Upper lobe of left lung (tissue), 4 donors: Measurements from ENCODE around the gene GATA3.

Experiments used
- EP300 ChIP-seq, 4 donors: sonication (generic); formaldehyde crosslinking; IDR thresholded peaks; one replicate each; pipeline ENCODE4 v1.5.1; 2017; ENCODE audit warnings: antibody characterized with exemption in 4 of 4, control low read depth in 2 of 4
- POLR2A ChIP-seq, 4 donors: fragments of 450-650 bp; IDR thresholded peaks; one replicate each; pipeline ENCODE4 v1.5.1; 2016 to 2017; ENCODE audit warnings: antibody characterized with exemption in 4 of 4, mild to moderate bottlenecking in 2 of 4
- POLR2AphosphoS5 ChIP-seq, 2 donors: sonication (generic); formaldehyde crosslinking; IDR thresholded peaks; one replicate each; pipeline ENCODE4 v1.5.1; 2017; ENCODE audit warnings: antibody characterized with exemption in 2 of 2
- TF ChIP-seq, protein P1 (sequence below), 6 experiments: fragments of 450-650 bp in 4 of 6; fragments of 200-600 bp in 2 of 6; sonication (generic) in 2 of 6; IDR thresholded peaks; one replicate each; pipeline ENCODE4 v1.5.1; 2016 to 2019; ENCODE audit warnings: antibody characterized with exemption in 6 of 6

DNA sequence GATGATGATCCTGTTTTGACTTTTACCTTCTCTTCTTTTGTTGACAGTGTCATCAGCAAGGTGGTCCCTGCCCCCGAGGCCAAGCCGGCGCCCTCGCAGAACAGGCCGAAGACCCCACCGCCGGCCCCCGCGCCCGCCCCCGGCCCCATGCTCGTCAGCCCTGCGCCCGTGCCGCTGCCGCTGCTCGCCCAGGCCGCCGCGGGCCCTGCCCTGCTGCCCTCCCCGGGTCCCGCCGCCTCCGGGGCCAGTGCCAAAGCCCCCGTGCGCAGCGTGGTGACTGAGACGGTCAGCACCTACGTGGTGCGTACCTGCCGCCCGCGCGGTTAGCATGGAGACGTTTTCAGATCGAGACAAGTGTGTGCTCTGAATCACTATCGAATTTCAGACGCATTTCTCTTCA lies 45.5 kb upstream of the GATA3 start:
- TF ChIP-seq POLR2A (IDR thresholded peaks at IDR 0.05) (no peak), EP300 (IDR thresholded peaks at IDR 0.05) (no peak), POLR2AphosphoS5 (IDR thresholded peaks at IDR 0.05) (no peak)
- TF ChIP-seq, protein P1, sequence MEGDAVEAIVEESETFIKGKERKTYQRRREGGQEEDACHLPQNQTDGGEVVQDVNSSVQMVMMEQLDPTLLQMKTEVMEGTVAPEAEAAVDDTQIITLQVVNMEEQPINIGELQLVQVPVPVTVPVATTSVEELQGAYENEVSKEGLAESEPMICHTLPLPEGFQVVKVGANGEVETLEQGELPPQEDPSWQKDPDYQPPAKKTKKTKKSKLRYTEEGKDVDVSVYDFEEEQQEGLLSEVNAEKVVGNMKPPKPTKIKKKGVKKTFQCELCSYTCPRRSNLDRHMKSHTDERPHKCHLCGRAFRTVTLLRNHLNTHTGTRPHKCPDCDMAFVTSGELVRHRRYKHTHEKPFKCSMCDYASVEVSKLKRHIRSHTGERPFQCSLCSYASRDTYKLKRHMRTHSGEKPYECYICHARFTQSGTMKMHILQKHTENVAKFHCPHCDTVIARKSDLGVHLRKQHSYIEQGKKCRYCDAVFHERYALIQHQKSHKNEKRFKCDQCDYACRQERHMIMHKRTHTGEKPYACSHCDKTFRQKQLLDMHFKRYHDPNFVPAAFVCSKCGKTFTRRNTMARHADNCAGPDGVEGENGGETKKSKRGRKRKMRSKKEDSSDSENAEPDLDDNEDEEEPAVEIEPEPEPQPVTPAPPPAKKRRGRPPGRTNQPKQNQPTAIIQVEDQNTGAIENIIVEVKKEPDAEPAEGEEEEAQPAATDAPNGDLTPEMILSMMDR (IDR thresholded peaks at IDR 0.05): no peak
